NCI-H2029 treated with DMSO at 0.1 percent for 48 hours (cell line): ENCODE data around the gene GPR63.

Source experiments
- DNase-seq: peaks from one replicate; lab custom pipeline; 2025; lab: John Stamatoyannopoulos, UW

Gene GPR63

DNA sequence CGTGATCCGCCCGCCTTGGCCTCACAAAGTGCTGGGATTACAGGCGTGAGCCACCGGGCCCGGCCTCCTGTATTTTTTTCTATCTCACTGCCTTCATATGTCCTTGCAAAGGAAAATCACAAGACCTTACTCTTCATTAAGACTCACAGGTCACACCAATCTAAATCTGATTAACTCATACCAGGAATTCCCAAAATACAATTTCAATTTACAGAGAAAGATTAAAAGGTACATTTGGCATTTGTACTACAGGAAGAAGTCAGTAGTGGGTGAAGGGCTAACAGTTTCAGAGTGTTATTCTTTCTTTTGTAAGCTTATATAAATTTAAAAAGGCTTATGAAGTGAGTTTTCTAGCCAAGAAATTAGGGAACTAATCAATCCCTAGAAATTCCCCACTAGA is 87.4 kb downstream of the GPR63 start:
- no peak for DNase-seq
